GM10266 (cell line): Measurements from ENCODE around the gene FAIM2.

ENCODE experiments used
- DNase-seq: peaks from one replicate; pipeline ENCODE4 v3.0.0; 2012; ENCODE audit errors: extremely low spot score
- CTCF ChIP-seq: IDR thresholded peaks from 2 replicates; pipeline ENCODE4 v1.5.1; 2012; ENCODE audit warnings: mild to moderate bottlenecking, low read depth; ENCODE audit not compliant: control insufficient read depth, insufficient read depth; ENCODE audit errors: missing control alignments

Gene FAIM2

GRCh38 chr12:49892732-49893317 lies 10.9 kb downstream of the FAIM2 start:
- DNase-seq, result no peak

GRCh38 chr12:49892084-49892731 lies 11.5 kb downstream of the FAIM2 start:
- TF ChIP-seq CTCF, result no peak
- DNase-seq, result no peak

More at GRCh38 chr12:49892732-49893317, 10.9 kb downstream of the FAIM2 start:
- TF ChIP-seq CTCF, result no peak

GRCh38 chr12:49891476-49891875 lies 12.2 kb downstream of the FAIM2 start:
- no peak for TF ChIP-seq CTCF

GRCh38 chr12:49891012-49891411 lies 12.7 kb downstream of the FAIM2 start:
- TF ChIP-seq CTCF, result no peak
- DNase-seq, result no peak

More at GRCh38 chr12:49891476-49891875, 12.2 kb downstream of the FAIM2 start:
- no peak for DNase-seq

GRCh38 chr12:49890096-49890461 lies 13.6 kb downstream of the FAIM2 start:
- TF ChIP-seq CTCF, result no peak
- DNase-seq, result no peak

- no peak for TF ChIP-seq CTCF
- DNase-seq, result no peak
Observed at GRCh38 chr12:49889361-49890095, 14.2 kb downstream of the FAIM2 start.
